HG02798 (cell line): Measurements from ENCODE around the gene BMP10.

Experiments
- ATAC-seq: cut with Tn5 transposase; IDR thresholded peaks from one replicate; pipeline ENCODE4 v1.9.1; 2021; ENCODE audit warnings: mild to moderate bottlenecking; ENCODE audit not compliant: unreplicated experiment, poor library complexity

Gene BMP10, protein sequence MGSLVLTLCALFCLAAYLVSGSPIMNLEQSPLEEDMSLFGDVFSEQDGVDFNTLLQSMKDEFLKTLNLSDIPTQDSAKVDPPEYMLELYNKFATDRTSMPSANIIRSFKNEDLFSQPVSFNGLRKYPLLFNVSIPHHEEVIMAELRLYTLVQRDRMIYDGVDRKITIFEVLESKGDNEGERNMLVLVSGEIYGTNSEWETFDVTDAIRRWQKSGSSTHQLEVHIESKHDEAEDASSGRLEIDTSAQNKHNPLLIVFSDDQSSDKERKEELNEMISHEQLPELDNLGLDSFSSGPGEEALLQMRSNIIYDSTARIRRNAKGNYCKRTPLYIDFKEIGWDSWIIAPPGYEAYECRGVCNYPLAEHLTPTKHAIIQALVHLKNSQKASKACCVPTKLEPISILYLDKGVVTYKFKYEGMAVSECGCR

GRCh38 chr2:68871159-68871764, at the start of gene BMP10:
BMP10 (minus strand) TSS chr2:68871397; CDS start chr2:68871358, 39 bp downstream.
- ATAC-seq: no peak

DNA sequence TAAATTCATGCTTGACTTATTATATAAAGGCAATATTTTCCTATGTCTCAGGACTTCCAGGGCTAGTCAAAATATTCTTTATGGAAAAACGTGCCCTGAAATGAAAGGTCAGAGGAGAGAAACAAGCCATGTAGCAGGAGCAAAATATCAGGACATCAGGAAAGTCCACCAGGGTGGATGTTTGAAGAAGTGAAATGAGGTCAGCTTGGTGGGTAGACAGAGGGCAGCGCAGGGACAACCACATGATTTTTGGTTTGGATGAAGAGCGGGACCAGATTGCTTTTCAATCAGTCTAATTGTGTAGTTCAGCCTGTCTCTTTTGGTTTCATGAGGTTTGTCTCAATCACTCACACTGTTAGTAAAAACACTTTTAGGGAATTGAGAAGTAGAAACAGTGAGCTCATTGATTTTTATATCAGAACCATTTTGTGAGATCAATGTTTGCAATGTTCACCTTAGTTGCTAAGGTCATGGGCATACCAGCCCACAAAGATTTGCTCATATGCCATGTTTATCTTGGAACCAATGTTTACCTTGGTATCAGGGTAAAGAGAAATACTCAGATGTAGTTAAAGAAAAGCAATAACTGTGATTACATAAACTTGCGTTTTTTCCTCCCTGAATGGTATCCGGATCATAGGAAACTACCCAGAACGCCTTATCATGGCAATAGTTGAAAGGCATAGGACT, 49.4 kb upstream of the BMP10 start:
- no peak for ATAC-seq

- no peak for ATAC-seq
These were observed 47.3 kb upstream of the BMP10 start for GRCh38 chr2:68918497-68918896.

DNA sequence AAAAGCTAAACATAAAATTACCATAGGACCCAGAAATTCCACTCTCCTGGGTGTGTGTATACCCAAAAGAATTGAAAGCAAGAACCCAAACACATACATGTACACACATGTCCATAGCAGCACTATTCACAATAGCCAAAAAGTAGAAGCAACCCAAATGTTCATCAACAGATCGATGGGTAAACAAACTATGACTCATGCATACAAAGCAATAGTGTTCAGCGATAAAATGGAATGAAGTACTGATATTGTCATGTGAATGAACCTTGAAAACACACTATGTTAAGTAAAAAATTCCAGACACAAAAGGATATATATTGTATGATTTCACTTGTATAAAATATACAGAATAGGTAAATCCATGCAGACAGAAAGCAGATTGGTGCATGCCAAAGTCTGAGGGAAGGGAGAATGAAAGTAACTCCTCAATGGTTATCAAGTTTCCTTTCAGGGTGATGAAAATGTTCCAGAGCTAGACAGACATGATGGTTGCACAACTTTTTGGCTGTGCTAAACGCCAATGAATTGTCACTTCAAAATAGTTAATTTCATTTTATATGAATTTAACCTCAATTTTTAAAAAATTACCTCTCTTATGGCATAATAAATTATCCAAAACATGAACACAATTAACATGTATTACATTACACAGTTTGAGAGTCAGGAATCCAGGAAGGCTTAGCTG, 46.0 kb upstream of the BMP10 start:
- ATAC-seq: no peak

GRCh38 chr2:68916226-68916625, 45.0 kb upstream of the BMP10 start:
- no peak for ATAC-seq

DNA sequence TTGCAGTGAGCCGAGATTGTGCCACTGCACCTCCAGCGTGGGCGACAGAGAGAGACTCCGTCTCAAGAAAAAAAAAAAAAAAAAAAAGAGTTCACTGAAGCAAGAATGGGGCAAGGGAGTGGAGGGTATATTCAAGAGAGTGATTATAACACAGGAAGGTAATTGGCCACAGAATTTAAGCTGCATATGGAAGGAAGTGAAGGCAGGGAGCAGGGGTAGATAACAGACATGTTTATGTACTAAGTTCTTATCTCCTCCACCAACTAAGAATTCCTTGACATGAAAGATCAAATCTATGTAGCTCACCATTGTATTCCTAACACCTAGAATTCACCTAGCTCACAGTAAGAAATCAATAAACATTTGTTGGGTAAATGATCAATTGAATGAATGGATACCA, 44.2 kb upstream of the BMP10 start:
- ATAC-seq: no peak

DNA sequence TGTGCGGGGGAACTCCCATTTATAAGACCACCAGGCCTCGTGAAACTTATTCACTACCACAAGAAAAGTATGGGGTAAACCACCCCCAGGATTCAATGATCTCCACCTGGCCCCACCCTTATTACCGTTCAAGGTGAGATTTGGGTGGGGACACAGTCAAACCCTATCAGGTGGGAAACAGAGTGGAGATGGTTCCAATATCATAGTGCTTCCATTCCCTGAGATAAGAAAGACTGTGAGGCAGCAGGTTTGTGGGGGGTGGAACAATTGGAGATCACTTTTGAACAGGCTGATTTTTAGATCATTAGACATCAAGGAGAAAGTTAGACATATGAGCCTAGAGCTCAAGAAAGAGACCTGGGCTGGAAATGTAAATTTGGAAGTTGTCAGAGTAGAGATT, 42.2 kb upstream of the BMP10 start:
- ATAC-seq: no peak

GRCh38 chr2:68912732-68913131, 41.5 kb upstream of the BMP10 start:
- no peak for ATAC-seq

- no peak for ATAC-seq
These were observed 40.9 kb upstream of the BMP10 start for GRCh38 chr2:68912111-68912510.

DNA sequence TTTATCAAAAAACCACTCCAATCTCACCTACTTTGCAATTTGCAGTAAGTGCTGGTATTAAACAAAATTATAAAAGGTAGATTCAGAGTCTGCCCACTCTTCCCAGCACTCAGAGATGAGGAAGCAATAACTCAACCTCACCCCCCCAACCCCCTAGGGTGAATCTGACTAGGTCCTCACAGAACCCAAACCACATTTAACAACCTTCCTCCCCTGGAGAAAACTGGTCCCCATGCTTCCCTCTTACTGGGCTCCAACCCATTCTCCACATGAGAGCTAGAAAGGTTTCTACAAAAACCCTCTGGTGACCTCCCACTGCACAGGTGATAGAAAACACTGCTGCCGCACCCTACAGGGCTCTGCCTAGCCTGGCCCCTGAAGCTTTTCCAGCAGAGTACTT, 40.5 kb upstream of the BMP10 start:
- ATAC-seq: no peak

GRCh38 chr2:68911246-68911645, 40.0 kb upstream of the BMP10 start:
- ATAC-seq: no peak

GRCh38 chr2:68909793-68910674, 38.8 kb upstream of the BMP10 start:
- peak; percentile 61 for ATAC-seq

DNA sequence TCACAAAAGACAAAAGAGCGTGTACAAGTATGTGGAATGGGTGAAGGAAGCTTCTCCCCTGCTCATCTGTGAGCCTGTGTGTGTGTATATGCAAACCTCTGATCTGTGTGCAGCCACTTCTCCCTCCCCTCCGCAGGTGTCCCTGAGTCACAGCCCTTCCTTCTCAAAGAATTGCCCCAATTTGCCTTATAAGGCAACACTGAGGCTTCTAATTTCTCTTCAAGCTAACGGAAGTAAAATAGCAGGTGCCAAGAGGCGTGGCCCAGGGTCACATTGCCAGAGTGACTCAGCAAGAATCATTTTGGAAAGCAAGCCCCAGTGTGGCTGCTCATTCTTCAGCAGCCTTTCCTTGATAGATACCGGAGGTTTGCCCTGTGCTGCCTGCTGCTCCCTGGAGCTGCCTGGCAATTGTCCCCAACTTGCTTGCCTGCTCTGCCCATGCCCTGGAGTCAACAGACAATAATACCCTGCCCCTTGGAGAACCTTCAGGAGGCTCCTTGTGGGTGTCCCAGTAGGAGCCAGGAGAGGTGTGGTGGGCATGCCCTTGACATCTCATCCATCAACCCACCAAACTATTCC, 37.3 kb upstream of the BMP10 start:
- peak; percentile 97 for ATAC-seq

DNA sequence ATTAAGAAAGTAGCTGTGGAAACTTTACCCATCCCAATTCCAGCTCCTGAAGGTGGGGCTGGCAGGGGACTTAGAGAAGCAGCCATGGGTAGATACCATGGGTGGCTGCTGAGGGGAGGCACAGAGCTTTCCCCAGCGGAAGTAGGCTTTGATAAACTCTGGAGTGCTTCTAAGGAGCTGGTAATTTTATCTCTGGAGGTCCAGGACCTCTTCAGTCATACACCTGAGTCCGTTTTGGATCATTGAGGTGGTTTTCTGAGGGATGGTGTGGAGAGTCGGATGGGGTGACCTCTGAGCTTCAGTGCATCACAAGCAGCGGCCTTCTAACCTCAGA, 36.7 kb upstream of the BMP10 start:
- peak; percentile 22 for ATAC-seq

- no peak for ATAC-seq
These were observed 36.2 kb upstream of the BMP10 start for GRCh38 chr2:68907232-68907919.

DNA sequence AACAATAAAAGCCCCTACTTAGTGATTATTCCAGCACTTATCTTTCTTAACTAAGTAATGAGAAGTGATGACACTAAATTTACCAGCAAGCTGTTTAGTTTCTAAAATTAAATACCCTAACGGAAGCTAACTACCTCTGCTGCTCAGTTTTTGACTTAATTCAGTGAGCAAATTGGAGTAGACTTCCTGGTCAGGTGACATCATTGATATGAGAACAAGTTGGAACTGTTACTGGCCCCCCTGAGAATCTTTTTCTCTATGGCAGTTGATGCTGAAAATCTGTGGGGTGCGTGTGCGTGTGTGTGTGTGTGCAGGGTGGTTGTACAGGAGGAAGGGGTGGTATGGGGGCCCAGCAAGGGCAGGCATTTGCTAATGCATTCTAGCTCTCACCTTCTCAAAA, 35.5 kb upstream of the BMP10 start:
- ATAC-seq: no peak

- ATAC-seq: no peak
These were observed 33.9 kb upstream of the BMP10 start for GRCh38 chr2:68905116-68905515.

- no peak for ATAC-seq
These were observed 30.4 kb upstream of the BMP10 start for GRCh38 chr2:68901561-68901960.

- ATAC-seq: no peak
These were observed 30.0 kb upstream of the BMP10 start for GRCh38 chr2:68901199-68901514.
